GM19468 (cell line): ENCODE measurements around the gene ITCH.

Experiments
- ATAC-seq: cut with Tn5 transposase; IDR thresholded peaks from one replicate; pipeline ENCODE4 v1.9.1; 2021; ENCODE audit warnings: mild to moderate bottlenecking, moderate library complexity, moderate number of reproducible peaks; ENCODE audit not compliant: unreplicated experiment; ENCODE audit errors: extremely low read depth

ITCH gene

DNA sequence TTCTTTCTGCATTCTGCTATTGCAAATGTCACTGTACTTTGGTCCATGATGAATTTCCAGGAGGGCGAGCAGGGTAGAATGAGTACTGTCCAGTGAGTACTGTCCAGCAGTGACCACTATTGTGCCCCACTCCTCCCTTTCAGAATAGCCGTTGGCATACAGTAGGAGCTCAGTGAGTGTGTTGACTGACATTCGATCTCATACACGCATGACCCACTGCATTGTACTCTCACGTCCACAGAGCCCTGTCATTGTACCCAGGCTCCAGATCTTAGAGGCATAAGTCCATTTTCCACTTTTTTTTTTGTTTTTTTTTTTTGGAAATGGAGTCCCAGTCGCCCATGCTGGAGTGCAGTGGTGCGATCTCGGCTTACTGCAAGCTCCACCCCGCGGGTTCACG is 161.4 kb downstream of the ITCH start:
- ATAC-seq: no peak

DNA sequence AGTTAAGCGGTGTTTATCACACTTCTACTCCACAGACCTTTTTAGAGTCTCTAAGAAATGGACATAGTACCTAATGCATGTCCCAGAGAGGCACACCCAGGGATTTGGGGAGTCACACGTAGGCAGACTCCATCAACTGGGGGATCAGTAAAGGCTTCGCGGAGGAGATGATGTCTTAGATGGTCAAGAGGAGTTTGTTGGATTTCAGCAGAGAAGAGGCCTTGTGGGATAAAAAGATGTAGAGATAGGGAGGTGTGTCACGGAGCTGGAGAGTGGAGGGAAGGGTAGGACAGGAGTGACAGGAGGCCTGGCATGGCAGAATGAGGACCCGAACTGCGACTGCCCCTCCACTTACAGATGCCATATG is 162.3 kb downstream of the ITCH start:
- no peak for ATAC-seq

DNA sequence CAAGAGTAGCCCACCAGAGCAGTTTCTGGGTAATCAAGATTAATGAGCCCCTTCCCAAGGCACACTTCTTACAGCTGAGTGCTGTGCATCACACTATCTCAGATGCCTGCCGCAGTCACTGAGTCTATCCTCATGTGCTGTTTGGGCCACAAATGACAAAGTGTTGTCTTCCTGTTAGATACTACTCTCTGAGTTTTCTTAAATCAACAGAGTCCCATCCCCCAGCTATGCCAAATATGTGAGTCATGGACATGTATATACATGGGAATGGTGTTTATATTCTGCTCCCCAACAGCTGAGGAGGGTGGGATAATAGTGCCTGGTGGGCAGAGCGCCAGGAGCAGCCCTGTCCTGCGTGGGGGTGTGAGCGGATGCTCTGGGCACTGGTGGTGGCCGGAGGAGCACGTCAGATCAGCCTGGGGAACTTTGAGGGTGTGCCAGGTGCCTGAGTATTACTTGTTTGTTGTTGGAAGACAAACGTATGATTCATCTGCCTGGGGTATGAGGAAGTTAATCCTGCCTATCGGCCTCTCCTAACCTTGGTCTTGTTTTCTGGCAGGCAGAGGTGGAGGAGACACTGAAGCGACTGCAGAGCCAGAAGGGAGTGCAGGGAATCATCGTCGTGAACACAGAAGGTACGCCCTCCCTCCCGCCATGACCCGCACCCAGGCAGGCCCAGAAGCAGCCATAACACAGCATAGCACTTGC is 162.8 kb downstream of the ITCH start:
- no peak for ATAC-seq

DNA sequence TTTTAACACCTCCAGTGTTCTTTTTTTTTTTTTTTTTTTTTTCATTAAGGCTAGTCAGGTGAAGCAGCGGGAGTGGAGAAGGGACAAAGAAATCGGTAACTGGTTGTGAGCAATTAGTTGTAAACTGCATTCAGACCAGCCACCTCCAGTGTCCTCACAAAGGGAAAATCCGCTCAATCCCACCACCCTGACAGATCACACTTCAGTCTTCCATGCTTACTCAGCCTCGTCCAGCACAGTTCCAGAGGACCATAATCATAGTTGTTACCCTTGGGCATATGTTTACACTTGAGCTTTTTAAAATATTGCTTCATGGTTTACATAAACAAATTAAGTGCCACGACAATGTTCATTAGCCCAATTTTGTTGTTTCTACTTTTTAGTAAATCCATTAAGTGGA is 163.4 kb downstream of the ITCH start:
- ATAC-seq: no peak

DNA sequence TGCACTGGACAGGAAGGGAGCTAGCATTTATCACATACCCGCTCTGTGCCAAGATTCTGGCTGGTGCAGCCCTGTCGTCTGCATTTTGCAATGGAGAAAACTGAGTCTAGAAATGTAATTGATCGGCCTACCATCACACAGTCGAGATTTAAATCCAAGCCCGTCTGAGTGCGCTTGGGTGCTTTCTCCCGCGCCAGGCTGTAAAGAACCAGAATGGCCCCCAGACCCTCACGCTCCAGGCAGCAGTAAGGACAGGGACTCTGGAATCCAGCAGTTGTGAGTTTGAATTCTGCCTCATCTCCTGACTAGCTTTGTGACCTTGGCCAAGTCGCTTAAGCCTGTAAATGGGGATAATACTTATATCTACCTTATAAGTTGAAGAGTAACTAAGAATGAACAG is 163.9 kb downstream of the ITCH start:
- no peak for ATAC-seq

DNA sequence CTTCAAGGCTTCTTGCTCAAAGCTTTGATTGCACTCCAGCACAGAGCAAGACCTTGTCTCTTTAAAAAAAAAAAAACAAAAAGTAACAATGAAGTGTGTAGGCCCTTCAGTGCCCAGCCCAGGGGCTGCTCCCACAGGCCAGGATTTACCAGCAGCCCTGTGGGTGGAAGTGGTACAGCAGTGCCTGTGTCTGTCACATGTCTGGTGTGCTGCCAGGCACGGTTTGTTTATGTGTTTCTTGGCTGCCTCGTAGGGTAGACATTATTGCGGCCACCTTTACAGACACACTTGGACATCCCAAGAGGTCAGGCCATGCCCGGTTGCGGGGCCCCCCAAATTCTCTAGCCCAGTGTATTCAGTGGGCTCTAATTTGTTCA is 165.8 kb downstream of the ITCH start:
- ATAC-seq: no peak

DNA sequence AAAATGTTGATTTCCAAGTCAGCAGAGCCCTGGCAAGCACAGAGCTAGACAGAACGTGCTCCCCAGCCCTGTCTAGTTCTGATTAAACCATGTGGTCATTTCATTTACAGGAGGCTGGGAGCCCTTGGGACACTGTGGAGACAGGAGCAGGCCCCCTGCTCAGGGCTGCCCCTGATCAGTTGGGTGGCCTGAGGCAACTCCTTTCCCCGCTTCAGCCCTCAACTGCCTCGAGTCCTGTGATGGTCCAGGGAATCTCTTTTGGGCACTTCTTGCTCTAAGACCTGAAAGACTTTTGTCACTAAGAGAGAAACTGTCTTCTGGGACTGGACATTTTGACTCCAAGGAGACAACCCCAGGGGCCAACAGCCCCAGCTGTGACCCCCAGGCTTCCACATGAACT is 166.7 kb downstream of the ITCH start:
- ATAC-seq: no peak

DNA sequence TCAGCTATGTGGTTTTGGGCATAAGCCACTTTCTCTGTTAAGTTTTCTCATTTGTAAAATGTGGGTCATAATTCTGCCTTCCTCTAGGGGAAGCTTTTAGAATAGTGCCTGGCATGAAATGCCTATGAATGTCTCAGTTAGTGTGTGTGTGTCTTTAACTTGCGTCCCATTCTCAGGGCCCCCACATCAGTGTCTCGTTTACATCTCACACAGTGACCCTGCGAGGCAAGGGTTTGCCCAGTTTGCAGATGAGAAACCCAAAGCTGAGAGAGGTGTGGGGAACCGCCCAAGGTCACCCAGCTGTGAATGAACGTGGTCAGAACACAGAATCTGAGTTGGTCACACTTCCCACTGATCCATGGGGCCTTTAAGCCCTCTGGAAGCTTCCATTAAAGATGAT is 167.3 kb downstream of the ITCH start:
- no peak for ATAC-seq

DNA sequence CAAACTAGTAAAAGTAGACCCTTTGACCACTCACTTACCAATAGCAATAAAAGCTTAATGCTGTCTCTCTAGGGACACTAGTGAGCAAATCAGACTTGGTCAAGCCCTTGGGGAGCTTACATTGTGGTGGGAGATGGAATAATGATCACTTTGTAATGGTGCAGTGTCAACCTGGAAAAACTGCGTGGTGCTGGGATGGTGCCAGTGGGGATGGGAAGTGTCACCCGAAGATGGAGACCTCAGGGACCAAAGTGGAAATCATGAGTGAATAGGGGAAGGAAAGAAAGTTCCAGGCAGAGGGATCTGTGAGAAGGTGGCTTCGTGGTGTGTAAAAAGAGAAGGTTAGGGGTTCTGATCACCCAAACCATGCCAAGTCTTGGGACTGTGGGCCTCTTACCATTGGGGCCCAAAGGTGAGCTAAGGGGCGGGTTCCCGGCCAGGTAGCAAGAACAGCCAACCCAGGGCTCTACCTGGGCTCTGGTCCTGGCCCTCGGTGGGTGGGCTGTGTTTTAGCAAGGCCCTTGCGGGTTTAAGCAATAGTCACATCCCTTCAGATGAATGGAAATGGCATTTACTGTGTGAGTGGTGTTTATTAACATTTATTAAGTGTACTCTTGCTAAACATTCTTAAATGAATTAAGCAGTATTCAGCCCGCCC is 168.7 kb downstream of the ITCH start:
- no peak for ATAC-seq

DNA sequence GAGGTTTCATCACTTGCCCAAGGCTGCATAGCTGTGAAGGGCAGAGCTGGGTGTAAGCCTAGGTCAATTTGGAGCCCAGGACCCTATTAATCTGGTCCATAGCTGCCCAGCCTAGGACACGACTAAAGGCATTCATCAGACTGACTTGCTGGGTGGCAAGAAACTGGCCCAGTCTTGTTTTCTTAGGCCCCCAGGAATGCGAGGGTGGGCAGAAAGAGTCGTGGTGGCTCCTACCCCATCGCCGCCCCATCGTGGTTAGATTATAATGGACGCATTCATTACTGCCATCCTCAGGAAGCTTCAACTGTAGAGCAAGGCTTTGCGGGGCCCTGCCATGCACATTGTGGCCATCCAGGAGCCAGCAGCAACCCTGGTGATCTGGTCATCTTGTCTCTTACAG is 169.2 kb downstream of the ITCH start:
- no peak for ATAC-seq

DNA sequence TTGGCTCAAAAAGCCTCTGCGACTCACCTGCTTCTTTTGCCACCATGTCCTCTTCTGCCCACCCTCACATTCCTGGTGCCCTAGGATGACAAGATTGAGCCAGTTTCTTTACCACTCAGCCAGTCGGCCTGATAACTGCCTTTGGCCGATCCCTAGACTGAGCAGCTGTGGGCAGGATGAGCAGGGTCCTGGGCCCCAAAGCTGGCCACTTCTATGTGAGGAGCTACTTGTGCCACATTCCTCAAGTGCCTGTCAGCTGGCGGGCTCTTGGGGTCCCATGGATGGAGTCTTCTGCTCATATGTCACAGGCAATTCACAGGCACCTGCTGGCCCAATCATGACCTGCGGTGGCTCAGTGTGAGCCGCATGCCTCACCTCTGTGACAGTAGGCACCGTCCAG is 169.7 kb downstream of the ITCH start:
- no peak for ATAC-seq

DNA sequence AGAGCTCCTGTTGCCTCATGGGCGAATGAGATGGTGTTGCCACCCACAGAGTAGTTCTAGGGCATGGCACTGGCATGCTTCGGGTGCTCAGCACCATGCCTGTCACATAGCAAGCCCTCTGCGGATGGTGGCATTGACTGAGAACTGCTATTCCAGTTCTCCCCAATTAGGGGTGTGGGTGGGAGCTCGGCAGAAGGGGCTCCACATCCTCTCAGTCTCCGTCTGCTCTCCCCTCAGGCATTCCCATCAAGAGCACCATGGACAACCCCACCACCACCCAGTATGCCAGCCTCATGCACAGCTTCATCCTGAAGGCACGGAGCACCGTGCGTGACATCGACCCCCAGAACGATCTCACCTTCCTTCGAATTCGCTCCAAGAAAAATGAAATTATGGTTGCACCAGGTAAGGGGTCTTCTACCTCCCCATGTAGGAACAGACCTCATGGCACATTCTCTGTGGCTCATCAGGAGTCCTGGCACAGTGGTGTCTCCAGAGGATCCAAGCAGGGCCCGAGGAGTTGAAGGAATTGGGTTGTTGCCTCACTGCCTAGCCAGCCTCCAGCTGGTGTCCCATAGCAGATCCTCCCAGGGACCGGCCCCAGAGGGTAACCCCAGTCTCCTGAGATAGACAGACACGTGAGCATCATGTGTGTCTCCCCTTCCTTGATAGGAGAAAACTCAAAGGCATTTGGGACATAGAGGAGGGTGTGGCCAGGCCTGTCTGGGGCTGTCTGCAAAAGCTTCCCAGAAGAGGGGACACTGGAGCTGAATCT is 171.5 kb downstream of the ITCH start:
- ATAC-seq: no peak

DNA sequence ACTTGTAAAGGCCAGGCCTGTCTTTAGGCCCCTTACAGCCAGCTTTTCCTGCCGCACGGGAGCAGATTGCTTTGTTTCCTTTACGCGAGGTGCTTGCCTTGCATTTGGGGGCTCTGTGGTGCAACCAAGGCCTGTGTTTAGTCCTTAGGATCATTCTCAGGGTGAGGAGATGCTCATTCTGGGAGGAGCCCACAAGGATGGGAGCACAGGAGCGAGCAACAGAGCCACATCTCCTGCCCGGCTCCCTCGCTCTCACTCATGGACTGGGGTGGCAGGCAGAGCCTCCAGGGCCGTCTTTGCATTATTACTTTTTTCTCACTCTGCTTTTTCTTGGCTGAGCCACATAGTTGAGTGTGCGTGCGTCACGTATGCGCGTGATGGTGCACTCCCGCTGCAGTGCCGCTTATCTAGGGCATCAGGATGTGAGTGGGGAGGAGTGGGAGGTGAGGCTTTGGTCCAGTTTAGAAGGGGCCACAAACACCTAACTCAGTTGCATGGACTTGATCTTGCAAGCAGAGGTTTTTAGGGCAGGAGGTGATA is 172.3 kb downstream of the ITCH start:
- no peak for ATAC-seq

DNA sequence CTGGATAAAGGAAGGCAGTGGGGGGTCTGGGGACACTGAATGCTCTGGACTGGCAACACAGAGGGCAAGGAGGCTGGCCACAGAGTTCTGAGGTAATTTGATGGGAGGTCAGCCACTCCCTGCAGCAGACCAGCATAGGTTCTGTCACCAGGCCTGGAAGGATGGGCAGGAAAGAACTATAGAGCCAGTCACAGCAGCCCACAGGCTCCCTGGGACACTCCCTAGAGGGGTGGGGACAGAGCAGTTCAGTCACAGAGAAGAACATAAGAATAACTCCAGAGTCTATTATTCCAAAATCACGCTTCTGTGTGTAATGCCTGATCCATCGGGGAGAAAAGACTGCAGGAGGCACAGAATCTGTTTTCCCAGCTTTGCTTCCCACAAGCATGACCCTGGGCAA is 172.8 kb downstream of the ITCH start:
- ATAC-seq: no peak

DNA sequence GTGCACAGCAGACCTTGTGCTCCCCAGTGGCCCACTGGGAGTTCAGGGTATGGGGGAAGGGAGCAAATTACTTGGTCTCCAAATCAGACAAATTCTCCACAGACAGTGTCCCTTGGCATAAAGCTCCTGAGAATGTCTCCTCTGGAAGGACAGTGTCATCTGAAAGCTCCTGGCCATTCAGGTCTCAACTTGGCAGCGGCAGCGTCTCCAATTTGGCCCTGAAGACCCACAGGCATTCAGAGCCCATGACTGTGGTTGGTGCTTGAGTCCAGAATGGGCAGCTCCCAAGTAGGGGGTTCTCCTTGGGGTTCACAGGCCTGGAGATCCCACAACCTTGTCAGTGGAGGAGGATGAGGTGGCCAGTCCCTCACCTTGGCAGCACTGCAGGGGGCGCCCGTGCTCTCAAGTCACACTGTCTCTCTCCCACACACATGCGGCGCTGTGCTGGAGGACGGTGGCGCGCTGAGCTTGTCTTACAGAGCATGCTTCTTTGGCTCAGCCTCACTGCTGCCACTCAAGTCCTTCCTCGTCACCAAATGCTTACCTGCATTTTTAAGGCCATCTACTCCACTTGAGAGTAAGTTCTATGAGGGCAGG is 173.8 kb downstream of the ITCH start:
- no peak for ATAC-seq

DNA sequence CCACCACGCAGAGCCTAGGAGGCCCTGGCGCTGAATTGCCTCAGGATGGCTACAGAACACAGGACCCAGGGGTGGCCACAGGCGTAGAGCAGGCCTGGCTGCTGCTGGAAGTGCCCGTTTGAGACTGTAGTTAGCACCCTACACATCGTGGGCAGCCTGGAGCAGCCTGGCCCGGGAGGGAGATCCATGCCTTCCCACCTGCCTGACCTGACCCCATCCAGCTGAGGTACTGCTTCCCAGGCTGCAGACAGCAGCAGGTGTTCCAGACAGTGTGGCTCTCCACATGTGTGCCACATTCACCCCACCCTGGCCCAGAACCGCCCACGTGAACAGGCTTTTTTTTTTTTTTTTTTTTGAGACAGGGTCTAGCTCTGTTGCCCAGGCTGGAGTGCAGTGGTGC is 174.6 kb downstream of the ITCH start:
- no peak for ATAC-seq

DNA sequence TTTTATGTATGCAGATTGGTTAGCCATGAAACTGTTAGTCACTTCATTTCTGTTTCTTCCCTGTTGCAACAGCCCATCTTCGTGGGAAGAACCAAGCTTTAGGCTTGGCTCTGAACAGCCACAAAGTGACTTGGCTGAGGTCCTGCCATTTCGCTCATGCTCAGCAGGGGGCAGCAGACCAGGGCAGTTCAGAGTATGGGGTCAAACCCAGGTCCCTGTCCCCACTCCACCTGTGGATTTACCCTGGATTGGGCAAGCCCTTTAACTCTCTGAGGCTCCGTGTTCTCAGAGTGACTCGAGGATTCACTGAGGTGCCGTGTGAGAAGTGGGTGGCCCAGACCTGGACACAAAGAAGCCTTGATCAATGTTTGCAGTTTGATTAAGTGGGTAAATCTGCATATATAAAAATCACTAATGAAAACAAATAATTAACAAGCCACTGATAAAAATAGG is 175.6 kb downstream of the ITCH start:
- no peak for ATAC-seq

DNA sequence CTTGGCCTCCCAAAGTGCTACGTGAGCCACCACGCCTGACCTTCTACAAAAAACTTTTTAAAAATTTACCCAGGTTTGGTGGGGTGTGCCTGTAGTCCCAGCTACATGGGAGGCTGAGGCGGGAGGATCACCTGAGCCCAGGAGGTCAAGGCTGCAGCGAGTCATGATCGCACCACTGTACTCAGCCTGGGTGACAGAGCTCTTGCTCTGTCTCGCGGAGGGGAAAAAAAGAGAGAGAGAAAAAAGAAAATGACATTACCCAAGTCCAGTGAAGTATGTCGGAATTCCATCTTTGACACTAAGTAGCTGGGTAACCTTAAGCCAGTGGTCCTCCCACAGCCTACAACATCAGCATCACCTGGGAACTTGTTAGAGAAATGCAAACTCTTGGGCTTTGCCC is 176.7 kb downstream of the ITCH start:
- no peak for ATAC-seq

DNA sequence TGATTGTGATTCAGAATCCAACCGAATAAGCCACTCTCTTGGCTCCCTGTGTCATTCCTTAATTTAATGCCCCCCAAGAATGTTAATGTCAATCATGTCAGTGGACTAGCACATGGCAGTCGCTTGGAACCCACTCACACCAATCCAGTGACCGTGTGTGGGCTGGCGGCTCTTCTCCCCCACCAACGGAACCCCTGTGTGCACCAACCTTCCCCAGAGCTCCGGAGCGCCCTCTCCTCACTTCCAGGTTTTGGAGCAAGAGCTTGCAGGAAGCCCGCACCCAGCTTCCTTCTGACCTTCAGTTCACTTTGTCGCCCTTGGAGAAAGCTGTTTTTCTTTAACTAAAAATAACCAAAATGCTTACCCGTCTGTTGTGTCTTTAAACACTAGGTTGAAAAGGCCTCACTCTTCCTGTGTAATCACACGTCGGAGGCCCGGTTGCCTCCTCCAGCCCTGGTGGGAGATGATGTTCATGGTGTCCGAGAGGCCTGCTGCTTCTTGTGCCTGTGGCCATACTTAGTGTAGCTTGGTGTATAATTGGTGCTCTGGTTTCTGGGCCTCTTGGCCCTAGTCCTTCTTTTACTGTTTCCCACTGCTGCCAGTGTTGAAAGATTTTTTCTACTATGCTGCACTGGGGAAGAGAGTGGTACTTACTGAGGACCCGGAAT is 177.7 kb downstream of the ITCH start:
- no peak for ATAC-seq

DNA sequence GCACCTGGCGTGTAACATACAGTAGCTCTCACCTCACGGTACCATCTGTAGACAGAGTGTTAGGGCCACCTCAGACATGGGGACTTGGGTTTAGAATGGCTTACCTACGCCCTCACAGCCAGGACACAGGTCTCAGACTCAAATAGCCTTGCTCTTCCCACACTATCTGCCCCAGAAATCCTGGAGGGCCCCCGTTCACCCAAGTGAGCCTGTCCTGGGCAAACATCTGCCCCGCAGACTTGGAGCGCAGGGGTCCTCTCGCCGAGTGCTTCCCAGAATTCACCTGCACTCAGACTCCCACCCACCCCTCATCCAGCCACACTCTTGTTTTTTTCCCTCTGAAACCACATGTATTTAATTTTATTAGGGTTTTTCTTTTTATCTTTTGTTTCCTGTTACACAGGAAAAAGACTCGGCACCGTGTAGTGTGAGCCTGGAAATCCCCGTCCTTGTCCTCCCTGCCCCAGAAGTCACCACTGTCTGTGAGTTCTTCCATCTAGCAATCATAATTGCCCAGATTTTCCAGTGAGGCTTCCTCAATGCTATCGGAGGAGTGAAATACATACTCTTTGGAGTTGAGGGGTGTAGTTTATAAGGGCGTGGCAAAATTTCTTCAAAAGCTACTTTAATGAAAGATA is 178.3 kb downstream of the ITCH start:
- ATAC-seq: no peak
